ENCODE results near the gene NFATC1. TPM values are rescaled to one million over a fixed set of nuclear protein-coding genes. Genes with fewer than 3 reads are reported as not detected.

Gene NFATC1
- total RNA-seq, 4 donors from 2014 or later = 13.9 to 24.3 (median 16.7) TPM

DNA sequence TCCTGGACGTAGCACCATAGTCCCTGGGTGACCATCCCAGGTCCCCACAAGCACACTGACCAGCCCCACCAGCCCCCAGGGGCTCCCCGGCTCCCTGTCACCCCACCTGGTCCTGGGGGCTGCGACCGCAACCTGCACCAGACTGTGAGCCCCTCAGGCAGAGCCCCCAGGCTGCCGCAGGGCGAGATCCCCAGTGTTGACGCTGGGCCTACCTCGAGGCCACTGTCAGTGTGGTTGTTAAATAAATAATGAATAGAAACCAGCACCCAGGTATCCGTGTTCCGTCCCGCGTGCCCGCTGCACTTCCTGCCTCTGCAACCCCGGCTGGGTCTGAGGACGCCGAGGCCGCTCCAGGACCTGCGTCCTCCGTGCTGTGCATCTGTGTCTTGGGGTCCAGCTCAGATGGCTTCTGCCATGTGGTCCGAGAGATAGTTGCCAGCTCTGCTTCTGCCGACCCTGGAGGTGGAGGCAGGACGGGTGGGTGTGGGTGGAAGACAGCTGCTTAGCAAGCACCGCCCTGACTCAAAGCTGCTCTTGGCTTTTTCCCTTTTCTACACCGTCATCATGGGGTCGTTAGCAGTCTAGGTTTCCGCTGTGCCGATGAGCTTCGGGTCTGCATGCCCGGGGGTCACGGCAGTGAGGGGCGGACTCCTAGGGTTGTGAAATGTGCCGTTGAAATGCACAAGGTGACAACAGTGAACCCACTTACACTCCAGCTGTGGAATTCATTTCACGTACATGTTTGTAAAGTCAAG lies 74.2 kb downstream of the NFATC1 start:
- Histone ChIP-seq H3K27ac (no peak overlapping the region), H3K9me3 (no peaks in the 10 kb centered on the region), H3K27me3 (no peaks in the 10 kb centered on the region), H3K4me3 (no peak overlapping the region), H3K36me3 (peaks cover 36% of the 10 kb centered on the region), H3K4me1 (peaks cover 12% of the 10 kb centered on the region)
- no peak for DNase-seq (ENCODE audit: low spot score in 2 of 2)
- 85% methylated on average over 30 of the region's 33 CpGs for WGBS
- TF ChIP-seq, protein P1, sequence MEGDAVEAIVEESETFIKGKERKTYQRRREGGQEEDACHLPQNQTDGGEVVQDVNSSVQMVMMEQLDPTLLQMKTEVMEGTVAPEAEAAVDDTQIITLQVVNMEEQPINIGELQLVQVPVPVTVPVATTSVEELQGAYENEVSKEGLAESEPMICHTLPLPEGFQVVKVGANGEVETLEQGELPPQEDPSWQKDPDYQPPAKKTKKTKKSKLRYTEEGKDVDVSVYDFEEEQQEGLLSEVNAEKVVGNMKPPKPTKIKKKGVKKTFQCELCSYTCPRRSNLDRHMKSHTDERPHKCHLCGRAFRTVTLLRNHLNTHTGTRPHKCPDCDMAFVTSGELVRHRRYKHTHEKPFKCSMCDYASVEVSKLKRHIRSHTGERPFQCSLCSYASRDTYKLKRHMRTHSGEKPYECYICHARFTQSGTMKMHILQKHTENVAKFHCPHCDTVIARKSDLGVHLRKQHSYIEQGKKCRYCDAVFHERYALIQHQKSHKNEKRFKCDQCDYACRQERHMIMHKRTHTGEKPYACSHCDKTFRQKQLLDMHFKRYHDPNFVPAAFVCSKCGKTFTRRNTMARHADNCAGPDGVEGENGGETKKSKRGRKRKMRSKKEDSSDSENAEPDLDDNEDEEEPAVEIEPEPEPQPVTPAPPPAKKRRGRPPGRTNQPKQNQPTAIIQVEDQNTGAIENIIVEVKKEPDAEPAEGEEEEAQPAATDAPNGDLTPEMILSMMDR (IDR thresholded peaks at IDR 0.05) = no peak
- TF ChIP-seq POLR2A (IDR thresholded peaks at IDR 0.05) = no peak
- no peak for TF ChIP-seq POLR2AphosphoS5 (IDR thresholded peaks at IDR 0.05)
- TF ChIP-seq EP300 (IDR thresholded peaks at IDR 0.05) = no peak

DNA sequence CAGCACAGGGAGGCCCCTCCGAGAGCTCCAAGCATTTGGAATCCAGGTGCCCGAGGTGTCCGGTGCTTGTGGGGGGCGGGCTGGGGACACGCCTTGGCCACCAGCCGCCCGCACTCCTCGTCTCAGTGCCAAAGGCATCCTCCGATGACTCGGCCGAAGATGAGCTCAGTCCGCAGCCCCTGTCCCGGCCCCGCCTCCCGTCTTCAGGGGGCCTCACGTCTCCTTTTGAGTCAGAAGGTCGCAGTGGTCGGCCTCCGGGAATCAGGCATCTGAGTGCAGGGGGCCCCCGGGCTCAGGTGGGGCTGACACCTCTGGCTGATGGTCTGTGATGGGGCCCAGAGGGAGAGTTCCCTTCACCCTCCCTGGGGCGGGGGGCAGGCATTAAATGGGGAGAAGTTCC lies 74.8 kb downstream of the NFATC1 start:
- Histone ChIP-seq H3K27ac (no peak overlapping the region), H3K36me3 (peaks cover 36% of the 10 kb centered on the region), H3K9me3 (no peaks in the 10 kb centered on the region)

DNA sequence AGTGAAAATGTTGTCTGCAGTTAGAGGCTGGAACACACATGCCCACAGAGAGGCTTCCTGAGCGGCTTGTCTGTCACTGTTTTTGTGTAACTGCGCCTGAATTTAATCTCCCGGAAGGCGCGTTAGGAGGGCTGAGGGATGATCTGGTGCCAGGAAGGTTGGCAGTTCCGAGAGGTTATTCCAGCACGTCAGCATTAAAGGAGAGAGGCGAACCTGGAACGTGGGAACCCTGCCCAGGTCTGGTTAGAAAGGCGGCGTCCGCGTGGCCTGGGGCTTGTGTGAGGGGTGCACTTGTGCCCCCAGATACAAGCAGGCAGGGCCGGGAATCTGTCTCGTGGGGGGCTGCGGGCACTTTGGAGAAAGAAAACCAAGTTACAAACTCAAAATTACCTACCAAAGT lies 75.3 kb downstream of the NFATC1 start:
- WGBS = 54% methylated on average over 16 of the region's 16 CpGs
- Histone ChIP-seq H3K27ac (no peak overlapping the region), H3K36me3 (peaks cover 36% of the 10 kb centered on the region), H3K4me1 (peaks cover 5% of the 10 kb centered on the region), H3K27me3 (no peaks in the 10 kb centered on the region), H3K4me3 (no peak overlapping the region), H3K9me3 (no peaks in the 10 kb centered on the region)
- TF ChIP-seq, protein P1 (IDR thresholded peaks at IDR 0.05) = no peak
- TF ChIP-seq POLR2AphosphoS5 (IDR thresholded peaks at IDR 0.05) (no peak), EP300 (IDR thresholded peaks at IDR 0.05) (no peak), POLR2A (IDR thresholded peaks at IDR 0.05) (no peak)
- DNase-seq (ENCODE audit: low spot score in 2 of 2) = no peak

More for the DNA sequence above, 74.8 kb downstream of the NFATC1 start:
- DNase-seq (ENCODE audit: low spot score in 2 of 2) = no peak
- no peak overlapping the region for H3K4me3 ChIP-seq
- TF ChIP-seq POLR2AphosphoS5 (IDR thresholded peaks at IDR 0.05) = no peak
- TF ChIP-seq, protein P1 (IDR thresholded peaks at IDR 0.05) = no peak
- TF ChIP-seq POLR2A (IDR thresholded peaks at IDR 0.05) = no peak
- TF ChIP-seq EP300 (IDR thresholded peaks at IDR 0.05) = no peak
- H3K27me3 ChIP-seq = no peaks in the 10 kb centered on the region
- 41% methylated on average over 11 of the region's 21 CpGs for WGBS
- peaks cover 9% of the 10 kb centered on the region for H3K4me1 ChIP-seq

GRCh38 chr18:79471597-79471996 lies 75.9 kb downstream of the NFATC1 start:
- Histone ChIP-seq H3K27me3 (no peaks in the 10 kb centered on the region), H3K4me1 (peaks cover 5% of the 10 kb centered on the region), H3K27ac (no peak overlapping the region), H3K4me3 (no peak overlapping the region), H3K36me3 (peaks cover 33% of the 10 kb centered on the region), H3K9me3 (no peaks in the 10 kb centered on the region)
- TF ChIP-seq POLR2A (IDR thresholded peaks at IDR 0.05) = no peak
- TF ChIP-seq, protein P1 (IDR thresholded peaks at IDR 0.05) = no peak
- no peak for TF ChIP-seq POLR2AphosphoS5 (IDR thresholded peaks at IDR 0.05)
- TF ChIP-seq EP300 (IDR thresholded peaks at IDR 0.05) = no peak
- WGBS = 75% methylated on average over 2 of the region's 16 CpGs
- DNase-seq (ENCODE audit: low spot score in 2 of 2) = no peak

- no peak for DNase-seq (ENCODE audit: low spot score in 2 of 2)
- Histone ChIP-seq H3K36me3 (peaks cover 27% of the 10 kb centered on the region), H3K27ac (no peak overlapping the region), H3K4me1 (peaks cover 5% of the 10 kb centered on the region), H3K4me3 (no peak overlapping the region), H3K9me3 (no peaks in the 10 kb centered on the region), H3K27me3 (no peaks in the 10 kb centered on the region)
- TF ChIP-seq POLR2A (IDR thresholded peaks at IDR 0.05) (no peak), EP300 (IDR thresholded peaks at IDR 0.05) (no peak), POLR2AphosphoS5 (IDR thresholded peaks at IDR 0.05) (no peak)
- TF ChIP-seq, protein P1 (IDR thresholded peaks at IDR 0.05) = no peak
- 95% methylated on average over 10 of the region's 10 CpGs for WGBS
These were observed 76.4 kb downstream of the NFATC1 start for GRCh38 chr18:79472176-79472575.

Data from suprapubic skin (tissue), 4 donors.